HCT116 (cell line): ENCODE data around the gene KIRREL3. TPM values are rescaled to one million over a fixed set of nuclear protein-coding genes. Genes with fewer than 3 reads are reported as not detected.

Experiments used
- ATAC-seq: fragments of 200-7000 bp; cut with Tn5 transposase; 2 replicates; pipeline ENCODE4 v1.9.1; 2020; ENCODE audit warnings: mild to moderate bottlenecking, moderate library complexity
- BruUV-seq: library from RNA; stranded (reverse); fragments of 400-500 nt; replicated peaks from 2 replicates; lab custom pipeline; 2021; lab: Mats Ljungman, UMichigan
- CTCF ChIA-PET: fragments of 300-600 bp; sonication (Branson Sonifier 250); formaldehyde crosslinking; loops from one replicate; lab custom pipeline; 2021; ENCODE audit warnings: antibody characterized with exemption; lab: Charles Lee
- POLR2A ChIA-PET: fragments of 300-600, 350-600 bp; sonication (Branson Sonifier 250); formaldehyde crosslinking; loops from one replicate; lab custom pipeline; 2021; ENCODE audit warnings: antibody characterized with exemption; lab: Charles Lee
- RAD21 ChIA-PET, 2 experiments: fragments of 300-600 bp; sonication (Branson Sonifier 250); formaldehyde crosslinking; loops; one replicate each; lab custom pipeline; 2023; ENCODE audit warnings: low total read pairs in 2 of 2; ENCODE audit not compliant: uncharacterized antibody in 2 of 2, unreplicated experiment in 2 of 2, low non-redundant PET in 1 of 2; lab: Charles Lee
- DNase-seq: peaks from one replicate; pipeline ENCODE4 v3.0.0-alpha.2; 2010; ENCODE audit warnings: low read depth, low spot score
- H2AFZ ChIP-seq: fragments of 200-600 bp; shearing (Covaris generic), sonication (generic); 2 replicates; pipeline ENCODE4 v1.6.1; 2017; ENCODE audit warnings: low read depth, mixed run types, mixed read lengths, antibody characterized with exemption, low read length; ENCODE audit not compliant: poor library complexity, severe bottlenecking
- H3K27ac ChIP-seq: 2 replicates; pipeline ENCODE4 v1.5.1; 2012; ENCODE audit warnings: low read depth, low read length
- H3K27me3 ChIP-seq: fragments of 200-600 bp; sonication (generic); 2 replicates; pipeline ENCODE4 v1.6.1; 2016; ENCODE audit warnings: mixed run types, low read length, mixed read lengths; ENCODE audit not compliant: insufficient read depth
- H3K36me3 ChIP-seq, 2 experiments: fragments of 200-500 bp in 1 of 2; fragments of 200-600 bp in 1 of 2; sonication (Bioruptor generic) in 1 of 2; sonication (generic) in 1 of 2; 2 replicates each; pipeline versions ENCODE4 v1.5.1 to v1.6.1; 2014 to 2016; ENCODE audit warnings: low read length in 2 of 2, inconsistent platforms in 1 of 2, mixed read lengths in 1 of 2, mixed run types in 1 of 2; ENCODE audit not compliant: insufficient read depth in 2 of 2, control insufficient read depth in 1 of 2
- H3K4me1 ChIP-seq, 2 experiments: fragments of 200-600 bp in 1 of 2; sonication (generic) in 1 of 2; 2 replicates each; pipeline versions ENCODE4 v1.5.1 to v1.6.1; 2012 to 2017; ENCODE audit warnings: low read length in 2 of 2, inconsistent platforms in 1 of 2, mild to moderate bottlenecking in 1 of 2, mixed read lengths in 1 of 2, mixed run types in 1 of 2, moderate library complexity in 1 of 2; ENCODE audit not compliant: insufficient read depth in 2 of 2, control insufficient read depth in 1 of 2
- H3K4me2 ChIP-seq: fragments of 200-600 bp; sonication (generic); 2 replicates; pipeline ENCODE4 v1.6.1; 2017; ENCODE audit warnings: mixed run types, low read length, mixed read lengths
- H3K4me3 ChIP-seq, 2 experiments: fragments of 200-600 bp in 1 of 2; sonication (generic) in 1 of 2; replicated peaks in 1 of 2; 2 replicates each; pipeline ENCODE4 v1.5.1; 2011 to 2016; ENCODE audit warnings: low read length in 2 of 2, control low read depth in 1 of 2, low read depth in 1 of 2, mild to moderate bottlenecking in 1 of 2, mixed read lengths in 1 of 2, mixed run types in 1 of 2
- H3K79me2 ChIP-seq: fragments of 200-600 bp; sonication (generic); 2 replicates; pipeline ENCODE4 v1.6.1; 2017; ENCODE audit warnings: mild to moderate bottlenecking, mixed run types, low read length, moderate library complexity, mixed read lengths; ENCODE audit not compliant: insufficient read depth
- H3K9ac ChIP-seq: fragments of 200-600 bp; sonication (generic); 2 replicates; pipeline ENCODE4 v1.6.1; 2016; ENCODE audit warnings: low read length, mixed read lengths
- H3K9me2 ChIP-seq: fragments of 200-600 bp; sonication (generic), shearing (Covaris generic); 2 replicates; pipeline ENCODE4 v1.6.1; 2017; ENCODE audit warnings: mixed run types, mild to moderate bottlenecking, moderate library complexity; ENCODE audit not compliant: insufficient read depth
- H3K9me3 ChIP-seq, 2 experiments: fragments of 200-500 bp in 1 of 2; fragments of 200-600 bp in 1 of 2; sonication (Bioruptor generic) in 1 of 2; sonication (generic) in 1 of 2; 2 replicates each; pipeline ENCODE4 v1.6.1; 2014 to 2017; ENCODE audit warnings: low read length in 2 of 2, mixed read lengths in 2 of 2, inconsistent platforms in 1 of 2, low read depth in 1 of 2, mild to moderate bottlenecking in 1 of 2, mixed run types in 1 of 2, moderate library complexity in 1 of 2; ENCODE audit not compliant: control insufficient read depth in 1 of 2, insufficient read depth in 1 of 2
- H4K20me1 ChIP-seq: fragments of 200-600 bp; sonication (generic), shearing (Covaris generic); 2 replicates; pipeline ENCODE4 v1.6.1; 2017; ENCODE audit warnings: mixed run types, mild to moderate bottlenecking, moderate library complexity; ENCODE audit not compliant: insufficient read depth
- ATF3 ChIP-seq: IDR thresholded peaks from 2 replicates; pipeline ENCODE4 v1.6.1; 2012
- CBX3 ChIP-seq: IDR thresholded peaks from 2 replicates; pipeline ENCODE4 v1.6.1; 2012; ENCODE audit warnings: low read depth
- CTCF ChIP-seq, 3 experiments: fragments of 200-600 bp in 1 of 3; sonication (generic) in 1 of 3; IDR thresholded peaks in 2 of 3; conservative IDR thresholded peaks in 1 of 3; 2 replicates each; pipeline ENCODE4 v1.5.1; 2012 to 2017; ENCODE audit warnings: low read depth in 2 of 3, low read length in 2 of 3, antibody characterized with exemption in 1 of 3, borderline replicate concordance in 1 of 3, control low read depth in 1 of 3, mild to moderate bottlenecking in 1 of 3, mixed read lengths in 1 of 3, mixed run types in 1 of 3, moderate library complexity in 1 of 3; ENCODE audit not compliant: insufficient read depth in 1 of 3
- EGR1 ChIP-seq: IDR thresholded peaks from 2 replicates; pipeline ENCODE4 v1.6.1; 2012; ENCODE audit warnings: low read depth
- ELF1 ChIP-seq: IDR thresholded peaks from 2 replicates; pipeline ENCODE4 v1.6.1; 2012; ENCODE audit warnings: low read depth, borderline replicate concordance
- EZH2 ChIP-seq: fragments of 200-600 bp; sonication (generic); IDR thresholded peaks from 2 replicates; pipeline ENCODE4 v1.6.1; 2017; ENCODE audit warnings: antibody characterized with exemption, mixed run types
- EZH2phosphoT487 ChIP-seq: fragments of 200-600 bp; IDR thresholded peaks from 2 replicates; pipeline ENCODE4 v1.6.1; 2018; ENCODE audit warnings: antibody characterized with exemption, borderline replicate concordance
- JUND ChIP-seq: IDR thresholded peaks from 2 replicates; pipeline ENCODE4 v1.6.1; 2012
- POLR2A ChIP-seq: IDR thresholded peaks from 2 replicates; pipeline ENCODE4 v1.7.0; 2011; ENCODE audit warnings: borderline replicate concordance; ENCODE audit not compliant: insufficient read depth, insufficient read length; ENCODE audit errors: extremely low read depth
- POLR2AphosphoS5 ChIP-seq: IDR thresholded peaks from 2 replicates; pipeline ENCODE4 v1.6.1; 2011; ENCODE audit warnings: mild to moderate bottlenecking, low read depth, low read length, moderate library complexity
- RAD21 ChIP-seq: IDR thresholded peaks from 2 replicates; pipeline ENCODE4 v1.6.1; 2012; ENCODE audit warnings: low read depth, mild to moderate bottlenecking
- REST ChIP-seq: IDR thresholded peaks from 2 replicates; pipeline ENCODE4 v1.6.1; 2012; ENCODE audit warnings: low read depth
- SP1 ChIP-seq: IDR thresholded peaks from 2 replicates; pipeline ENCODE4 v1.6.1; 2012; ENCODE audit warnings: low read depth
- TCF7L2 ChIP-seq: IDR thresholded peaks from 2 replicates; pipeline ENCODE4 v1.7.0; 2011; ENCODE audit warnings: borderline replicate concordance, inconsistent platforms; ENCODE audit not compliant: insufficient read depth, insufficient read length; ENCODE audit errors: extremely low read depth
- YY1 ChIP-seq: IDR thresholded peaks from 2 replicates; pipeline ENCODE4 v1.6.1; 2011; ENCODE audit warnings: low read length, low read depth, moderate library complexity, mild to moderate bottlenecking; ENCODE audit not compliant: insufficient replicate concordance; ENCODE audit errors: extremely low read depth
- ZBTB33 ChIP-seq: IDR thresholded peaks from 2 replicates; pipeline ENCODE4 v1.6.1; 2011; ENCODE audit warnings: mild to moderate bottlenecking, low read length, moderate library complexity; ENCODE audit not compliant: insufficient replicate concordance; ENCODE audit errors: extremely low read depth
- intact Hi-C: fragments of 100-400 bp; cut with micrococcal nuclease; formaldehyde crosslinking; loops from 2 replicates; pipeline ENCODE4 v1.10.0; 2022
- total RNA-seq: library from RNA; stranded (reverse); gene quantifications from one replicate; pipeline ENCODE4 v1.2.1, GENCODE V29; 2021; ENCODE audit not compliant: unreplicated experiment

Gene KIRREL3
- total RNA-seq, 1 experiment from 2014 or later, result not detected

- Histone ChIP-seq H3K9me2 (no peaks in the 10 kb centered on the region), H3K27ac (no peak overlapping the region), H3K4me1 (no peaks in the 10 kb centered on the region), H3K9me3 (no peaks in the 10 kb centered on the region), H3K36me3 (no peaks in the 10 kb centered on the region), H2AFZ (no peak overlapping the region), H3K79me2 (no peaks in the 10 kb centered on the region), H3K9ac (no peak overlapping the region), H4K20me1 (no peaks in the 10 kb centered on the region), H3K4me3 (no peak overlapping the region), H3K4me2 (no peak overlapping the region), H3K27me3 (no peaks in the 10 kb centered on the region)
- BruUV-seq, result no TSS peak
- ChIA-PET POLR2A (no interaction called here), CTCF (no interaction called here), RAD21 (no interaction called here)
- intact Hi-C loops, result no loop called here
- no peak for DNase-seq
- ATAC-seq, result no peak
- TF ChIP-seq ELF1 (no peak), EGR1 (no peak), EZH2phosphoT487 (no peak), ATF3 (no peak), TCF7L2 (no peak), REST (no peak), CBX3 (no peak), CTCF (IDR thresholded peaks at IDR 0.05 in 2 of 3, conservative IDR thresholded peaks at IDR 0.05 in 1 of 3; ENCODE audit: borderline replicate concordance in 1 of 3, insufficient read depth in 1 of 3, low read depth in 2 of 3, low read length in 2 of 3) (no peak), SP1 (no peak), RAD21 (no peak), EZH2 (no peak), POLR2AphosphoS5 (no peak), YY1 (no peak), POLR2A (no peak), JUND (no peak), ZBTB33 (no peak)
Observed at GRCh38 chr11:126423743-126424142, 576.8 kb downstream of the KIRREL3 start.
